Fibroblast of the aortic adventitia (primary cell): ENCODE data around the gene SLC51A. TPM values are rescaled to one million over a fixed set of nuclear protein-coding genes. Genes with fewer than 3 reads are reported as not detected.

ENCODE experiments used
- DNase-seq: peaks from one replicate; pipeline ENCODE4 v3.0.0-alpha.2; 2010; ENCODE audit warnings: low read depth
- H3K4me3 ChIP-seq: 2 replicates; pipeline ENCODE4 v1.5.1; 2011; ENCODE audit warnings: low read depth, mild to moderate bottlenecking, control low read depth, low read length, moderate library complexity
- CTCF ChIP-seq: IDR thresholded peaks from 2 replicates; pipeline ENCODE4 v1.5.1; 2011; ENCODE audit warnings: mild to moderate bottlenecking, low read length, control low read depth, inconsistent platforms; ENCODE audit not compliant: insufficient read depth
- total RNA-seq: library from RNA; depleted of rRNA; stranded (reverse); fragments of >200 nt; gene quantifications from 2 replicates; pipeline ENCODE4 v1.2.3, GENCODE V29; 2012; ENCODE audit warnings: low replicate concordance

SLC51A gene
- total RNA-seq, 1 donor: not detected

- no peak for DNase-seq
- H3K4me3 ChIP-seq: no peak overlapping the region
- no peak for TF ChIP-seq CTCF
Measured at GRCh38 chr3:196217307-196218154, 1.2 kb downstream of the SLC51A start.

GRCh38 chr3:196218155-196218712 lies 1.9 kb downstream of the SLC51A start:
- no peak overlapping the region for H3K4me3 ChIP-seq
- DNase-seq: no peak
- no peak for TF ChIP-seq CTCF

- peak overlapping the region; percentile 56 for H3K4me3 ChIP-seq
- DNase-seq: peak; percentile 84
- TF ChIP-seq CTCF: no peak
Measured at GRCh38 chr3:196219194-196219969, 3.0 kb downstream of the SLC51A start.

- no peak for DNase-seq
- no peak overlapping the region for H3K4me3 ChIP-seq
- TF ChIP-seq CTCF: no peak
Measured at GRCh38 chr3:196219970-196220311, 3.6 kb downstream of the SLC51A start.

- no peak overlapping the region for H3K4me3 ChIP-seq
- TF ChIP-seq CTCF: no peak
- DNase-seq: no peak
Measured at GRCh38 chr3:196220587-196220986, 4.3 kb downstream of the SLC51A start.

GRCh38 chr3:196220991-196221390 lies 4.7 kb downstream of the SLC51A start:
- H3K4me3 ChIP-seq: no peak overlapping the region
- no peak for TF ChIP-seq CTCF
- no peak for DNase-seq
